Measurements from ENCODE around the gene PCDHA8.
"Not testable (repeated sequence)": the region's sequence is repeated elsewhere in the genome, so short reads cannot be mapped to it uniquely, and the experiment has no call there.

PCDHA8 gene

DNA sequence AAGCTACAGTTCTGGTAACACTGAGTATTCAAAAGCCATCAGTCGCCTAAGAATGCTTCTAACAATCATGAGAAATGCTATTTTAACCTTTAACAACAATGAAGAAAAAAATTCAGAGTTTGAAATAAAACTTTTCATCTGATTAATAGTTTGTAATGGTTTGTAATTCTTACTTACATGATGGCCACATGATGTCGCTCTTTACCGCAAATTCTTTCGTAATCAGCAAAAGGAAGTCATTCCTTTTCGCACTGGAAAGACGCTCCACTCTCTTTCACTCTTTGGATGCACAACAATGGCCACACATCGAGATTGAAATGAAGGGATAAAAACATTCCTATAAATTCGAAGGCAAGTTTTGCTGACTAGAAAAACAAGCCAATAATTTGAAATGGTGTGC is 7.0 kb upstream of the PCDHA8 start, which contains the start of gene PCDHA7:
Gene PCDHA7 (plus strand): TSS at position 277 of the 400 bp plus-strand sequence. CDS start 115 bp downstream, at position 392.
- Histone ChIP-seq H3K9me3 (ENCODE audit: control insufficient read depth, insufficient read depth, low read length) (no peaks in the 10 kb centered on the region), H3K36me3 (ENCODE audit: control insufficient read depth, insufficient read depth, low read length) (peaks cover 4% of the 10 kb centered on the region), H3K4me3 (ENCODE audit: low read depth, low read length) (peak within 1 kb of the TSS; percentile 32), H3K27me3 (ENCODE audit: control insufficient read depth, insufficient read depth, low read length) (no peaks in the 10 kb centered on the region), H3K9ac (ENCODE audit: low read depth, low read length) (no peak within 1 kb of the TSS), H3K4me1 (ENCODE audit: control insufficient read depth, insufficient read depth, low read length) (no peaks in the 10 kb centered on the region)

DNA sequence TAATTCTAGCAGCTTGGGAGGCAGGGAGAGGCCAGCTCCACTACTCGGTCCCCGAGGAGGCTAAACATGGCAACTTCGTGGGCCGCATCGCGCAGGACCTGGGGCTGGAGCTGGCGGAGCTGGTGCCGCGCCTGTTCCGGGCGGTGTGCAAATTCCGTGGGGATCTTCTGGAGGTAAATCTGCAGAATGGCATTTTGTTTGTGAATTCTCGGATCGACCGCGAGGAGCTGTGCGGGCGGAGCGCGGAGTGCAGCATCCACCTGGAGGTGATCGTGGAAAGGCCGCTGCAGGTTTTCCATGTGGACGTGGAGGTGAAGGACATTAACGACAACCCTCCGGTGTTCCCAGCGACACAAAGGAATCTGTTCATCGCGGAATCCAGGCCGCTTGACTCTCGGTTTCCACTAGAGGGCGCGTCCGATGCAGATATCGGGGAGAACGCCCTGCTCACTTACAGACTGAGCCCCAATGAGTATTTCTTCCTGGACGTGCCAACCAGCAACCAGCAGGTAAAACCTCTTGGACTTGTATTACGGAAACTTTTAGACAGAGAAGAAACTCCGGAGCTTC is 6.5 kb upstream of the PCDHA8 start:
- H3K4me1 ChIP-seq (ENCODE audit: control insufficient read depth, insufficient read depth, low read length); H3K9me3 ChIP-seq (ENCODE audit: control insufficient read depth, insufficient read depth, low read length); H3K27me3 ChIP-seq (ENCODE audit: control insufficient read depth, insufficient read depth, low read length); H3K36me3 ChIP-seq (ENCODE audit: control insufficient read depth, insufficient read depth, low read length); H3K9ac ChIP-seq (ENCODE audit: low read depth, low read length): not testable (repeated sequence)
- peak overlapping the region; percentile 32 for H3K4me3 ChIP-seq (ENCODE audit: low read depth, low read length)

DNA sequence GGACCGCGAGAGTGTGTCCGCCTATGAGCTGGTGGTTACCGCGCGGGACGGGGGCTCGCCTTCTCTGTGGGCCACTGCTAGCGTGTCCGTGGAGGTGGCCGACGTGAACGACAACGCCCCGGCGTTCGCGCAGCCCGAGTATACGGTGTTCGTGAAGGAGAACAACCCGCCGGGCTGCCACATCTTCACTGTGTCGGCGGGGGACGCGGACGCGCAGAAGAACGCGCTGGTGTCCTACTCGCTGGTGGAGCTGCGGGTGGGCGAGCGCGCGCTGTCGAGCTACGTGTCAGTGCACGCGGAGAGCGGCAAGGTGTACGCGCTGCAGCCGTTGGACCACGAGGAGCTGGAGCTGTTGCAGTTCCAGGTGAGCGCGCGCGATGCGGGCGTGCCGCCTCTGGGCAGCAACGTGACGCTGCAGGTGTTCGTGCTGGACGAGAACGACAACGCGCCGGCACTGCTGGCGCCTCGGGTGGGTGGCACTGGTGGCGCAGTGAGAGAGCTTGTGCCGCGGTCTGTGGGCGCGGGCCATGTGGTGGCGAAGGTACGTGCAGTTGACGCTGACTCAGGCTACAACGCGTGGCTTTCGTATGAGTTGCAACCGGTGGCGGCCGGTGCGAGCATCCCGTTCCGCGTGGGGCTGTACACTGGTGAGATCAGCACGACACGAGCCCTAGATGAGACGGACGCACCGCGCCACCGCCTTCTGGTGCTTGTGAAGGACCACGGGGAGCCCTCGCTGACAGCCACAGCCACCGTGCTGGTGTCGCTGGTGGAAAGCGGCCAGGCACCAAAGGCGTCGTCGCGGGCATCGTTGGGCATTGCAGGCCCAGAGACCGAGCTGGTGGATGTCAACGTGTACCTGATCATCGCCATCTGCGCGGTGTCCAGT is 5.1 kb upstream of the PCDHA8 start:
- Histone ChIP-seq H3K9me3 (ENCODE audit: control insufficient read depth, insufficient read depth, low read length) (no peaks in the 10 kb centered on the region), H3K9ac (ENCODE audit: low read depth, low read length) (no peak overlapping the region), H3K4me3 (ENCODE audit: low read depth, low read length) (no peak overlapping the region), H3K27me3 (ENCODE audit: control insufficient read depth, insufficient read depth, low read length) (no peaks in the 10 kb centered on the region), H3K4me1 (ENCODE audit: control insufficient read depth, insufficient read depth, low read length) (no peaks in the 10 kb centered on the region), H3K36me3 (ENCODE audit: control insufficient read depth, insufficient read depth, low read length) (no peaks in the 10 kb centered on the region)

DNA sequence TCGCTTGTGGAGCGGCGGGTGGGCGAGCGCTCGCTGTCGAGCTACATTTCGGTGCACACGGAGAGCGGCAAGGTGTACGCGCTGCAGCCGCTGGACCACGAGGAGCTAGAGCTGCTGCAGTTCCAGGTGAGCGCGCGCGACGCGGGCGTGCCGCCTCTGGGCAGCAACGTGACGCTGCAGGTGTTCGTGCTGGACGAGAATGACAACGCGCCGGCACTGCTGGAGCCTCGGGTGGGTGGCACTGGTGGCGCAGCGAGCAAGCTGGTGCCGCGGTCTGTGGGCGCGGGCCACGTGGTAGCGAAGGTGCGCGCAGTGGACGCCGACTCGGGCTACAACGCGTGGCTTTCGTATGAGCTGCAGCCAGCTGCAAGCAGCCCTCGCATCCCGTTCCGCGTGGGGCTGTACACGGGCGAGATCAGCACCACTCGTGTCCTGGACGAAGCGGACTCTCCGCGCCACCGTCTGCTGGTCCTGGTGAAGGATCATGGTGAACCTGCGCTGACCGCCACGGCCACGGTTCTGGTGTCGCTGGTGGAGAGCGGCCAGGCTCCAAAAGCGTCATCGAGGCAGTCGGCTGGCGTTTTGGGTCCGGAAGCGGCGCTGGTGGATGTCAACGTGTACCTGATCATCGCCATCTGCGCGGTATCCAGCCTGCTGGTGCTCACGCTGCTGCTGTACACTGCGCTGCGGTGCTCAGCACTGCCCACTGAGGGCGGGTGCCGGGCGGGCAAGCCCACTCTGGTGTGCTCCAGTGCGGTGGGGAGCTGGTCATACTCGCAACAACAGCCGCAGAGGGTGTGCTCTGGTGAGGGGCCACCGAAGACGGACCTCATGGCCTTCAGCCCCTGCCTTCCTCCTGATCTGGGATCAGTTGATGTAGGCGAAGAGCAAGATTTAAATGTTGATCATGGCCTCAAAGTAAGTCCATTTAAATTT is 2.1 kb downstream of the PCDHA8 start:
- Histone ChIP-seq H3K36me3 (ENCODE audit: control insufficient read depth, insufficient read depth, low read length) (no peaks in the 10 kb centered on the region), H3K27me3 (ENCODE audit: control insufficient read depth, insufficient read depth, low read length) (no peaks in the 10 kb centered on the region), H3K9me3 (ENCODE audit: control insufficient read depth, insufficient read depth, low read length) (no peaks in the 10 kb centered on the region), H3K4me1 (ENCODE audit: control insufficient read depth, insufficient read depth, low read length) (no peaks in the 10 kb centered on the region), H3K4me3 (ENCODE audit: low read depth, low read length) (no peak overlapping the region), H3K9ac (ENCODE audit: low read depth, low read length) (no peak overlapping the region)

DNA sequence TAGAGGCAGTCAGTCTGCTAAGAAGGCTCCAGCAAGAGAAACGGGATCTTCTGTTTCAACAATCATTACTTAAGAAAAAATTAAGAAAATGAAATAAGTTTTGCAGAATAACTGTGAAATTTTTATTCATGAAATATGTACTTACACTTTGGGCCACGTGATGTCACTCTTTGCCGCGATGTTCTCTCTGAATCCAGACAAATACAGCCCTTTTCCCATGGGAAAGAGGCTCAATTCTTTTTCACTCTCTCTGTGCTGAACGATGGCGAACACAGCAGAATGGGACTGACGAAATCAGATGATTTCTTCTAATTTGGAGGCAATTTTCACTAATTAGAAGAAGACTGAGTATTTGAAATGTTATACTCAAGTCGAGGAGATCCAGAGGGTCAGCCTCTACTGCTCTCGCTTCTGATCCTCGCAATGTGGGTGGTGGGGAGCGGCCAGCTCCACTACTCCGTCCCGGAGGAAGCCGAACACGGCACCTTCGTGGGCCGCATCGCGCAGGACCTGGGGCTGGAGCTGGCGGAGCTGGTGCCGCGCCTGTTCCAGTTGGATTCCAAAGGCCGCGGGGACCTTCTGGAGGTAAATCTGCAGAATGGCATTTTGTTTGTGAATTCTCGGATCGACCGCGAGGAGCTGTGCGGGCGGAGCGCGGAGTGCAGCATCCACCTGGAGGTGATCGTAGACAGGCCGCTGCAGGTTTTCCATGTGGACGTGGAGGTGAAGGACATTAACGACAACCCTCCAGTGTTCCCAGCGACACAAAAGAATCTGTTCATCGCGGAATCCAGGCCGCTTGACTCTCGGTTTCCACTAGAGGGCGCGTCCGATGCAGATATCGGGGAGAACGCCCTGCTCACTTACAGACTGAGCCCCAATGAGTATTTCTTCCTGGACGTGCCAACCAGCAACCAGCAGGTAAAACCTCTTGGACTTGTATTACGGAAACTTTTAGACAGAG is 7.4 kb downstream of the PCDHA8 start, which contains the start of gene PCDHA9:
Gene PCDHA9 (plus strand): TSS at position 244 of the 964 bp plus-strand sequence. CDS start 114 bp downstream, at position 358.
- peak within 1 kb of the TSS; percentile 37 for H3K4me3 ChIP-seq (ENCODE audit: low read depth, low read length)
- H3K27me3 ChIP-seq (ENCODE audit: control insufficient read depth, insufficient read depth, low read length); H3K9ac ChIP-seq (ENCODE audit: low read depth, low read length); H3K36me3 ChIP-seq (ENCODE audit: control insufficient read depth, insufficient read depth, low read length); H3K9me3 ChIP-seq (ENCODE audit: control insufficient read depth, insufficient read depth, low read length); H3K4me1 ChIP-seq (ENCODE audit: control insufficient read depth, insufficient read depth, low read length): not testable (repeated sequence)

DNA sequence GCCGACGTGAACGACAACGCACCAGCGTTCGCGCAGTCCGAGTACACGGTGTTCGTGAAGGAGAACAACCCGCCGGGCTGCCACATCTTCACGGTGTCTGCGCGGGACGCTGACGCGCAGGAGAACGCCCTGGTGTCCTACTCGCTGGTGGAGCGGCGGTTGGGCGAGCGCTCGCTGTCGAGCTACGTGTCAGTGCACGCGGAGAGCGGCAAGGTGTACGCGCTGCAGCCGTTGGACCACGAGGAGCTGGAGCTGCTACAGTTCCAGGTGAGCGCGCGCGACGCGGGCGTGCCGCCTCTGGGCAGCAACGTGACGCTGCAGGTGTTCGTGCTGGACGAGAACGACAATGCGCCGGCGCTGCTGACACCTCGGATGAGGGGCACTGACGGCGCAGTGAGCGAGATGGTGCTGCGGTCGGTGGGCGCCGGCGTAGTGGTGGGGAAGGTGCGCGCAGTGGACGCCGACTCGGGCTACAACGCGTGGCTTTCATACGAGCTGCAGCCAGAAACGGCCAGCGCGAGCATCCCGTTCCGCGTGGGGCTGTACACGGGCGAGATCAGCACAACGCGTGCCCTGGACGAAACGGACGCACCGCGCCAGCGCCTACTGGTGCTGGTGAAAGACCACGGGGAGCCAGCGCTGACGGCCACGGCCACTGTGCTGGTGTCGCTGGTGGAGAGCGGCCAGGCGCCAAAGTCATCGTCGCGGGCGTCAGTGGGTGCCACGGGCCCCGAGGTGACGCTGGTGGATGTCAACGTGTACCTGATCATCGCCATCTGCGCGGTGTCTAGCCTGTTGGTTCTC is 9.0 kb downstream of the PCDHA8 start:
- H3K4me1 ChIP-seq (ENCODE audit: control insufficient read depth, insufficient read depth, low read length); H3K4me3 ChIP-seq (ENCODE audit: low read depth, low read length); H3K9ac ChIP-seq (ENCODE audit: low read depth, low read length): not testable (repeated sequence)

DNA sequence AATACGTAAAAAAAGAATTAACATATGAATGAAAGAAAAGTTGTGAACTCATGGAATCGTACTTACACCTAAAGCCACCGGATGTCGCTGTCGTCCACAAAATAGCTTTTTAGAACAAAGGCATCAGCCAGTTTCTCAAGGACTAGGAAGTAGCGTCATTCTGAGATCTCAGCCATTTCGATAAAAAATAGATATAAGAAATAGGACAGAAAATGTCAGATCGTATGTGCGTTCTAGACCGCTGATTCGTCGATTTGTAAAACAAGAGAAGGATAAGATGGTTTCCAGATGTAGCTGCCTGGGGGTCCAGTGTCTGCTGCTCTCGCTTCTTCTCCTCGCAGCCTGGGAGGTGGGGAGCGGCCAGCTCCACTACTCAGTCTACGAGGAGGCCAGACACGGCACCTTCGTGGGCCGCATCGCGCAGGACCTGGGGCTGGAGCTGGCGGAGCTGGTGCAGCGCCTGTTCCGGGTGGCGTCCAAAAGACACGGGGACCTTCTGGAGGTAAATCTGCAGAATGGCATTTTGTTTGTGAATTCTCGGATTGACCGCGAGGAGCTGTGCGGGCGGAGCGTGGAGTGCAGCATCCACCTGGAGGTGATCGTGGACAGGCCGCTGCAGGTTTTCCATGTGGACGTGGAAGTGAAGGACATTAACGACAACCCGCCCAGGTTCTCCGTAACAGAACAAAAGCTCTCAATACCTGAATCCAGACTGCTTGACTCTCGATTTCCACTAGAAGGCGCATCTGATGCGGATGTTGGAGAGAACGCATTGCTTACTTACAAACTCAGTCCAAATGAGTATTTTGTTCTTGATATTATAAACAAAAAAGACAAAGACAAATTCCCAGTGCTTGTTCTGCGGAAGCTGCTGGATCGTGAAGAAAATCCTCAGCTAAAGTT is 15.0 kb downstream of the PCDHA8 start, which contains the start of gene PCDHA10:
Gene PCDHA10 (plus strand): TSS at position 126 of the 903 bp plus-strand sequence. CDS start 152 bp downstream, at position 278.
- Histone ChIP-seq H3K4me3 (ENCODE audit: low read depth, low read length) (peak within 1 kb of the TSS; percentile 92), H3K4me1 (ENCODE audit: control insufficient read depth, insufficient read depth, low read length) (no peaks in the 10 kb centered on the region), H3K27me3 (ENCODE audit: control insufficient read depth, insufficient read depth, low read length) (no peaks in the 10 kb centered on the region), H3K36me3 (ENCODE audit: control insufficient read depth, insufficient read depth, low read length) (peaks cover 4% of the 10 kb centered on the region), H3K9ac (ENCODE audit: low read depth, low read length) (peak within 1 kb of the TSS; percentile 57), H3K9me3 (ENCODE audit: control insufficient read depth, insufficient read depth, low read length) (no peaks in the 10 kb centered on the region)

More for the DNA sequence above, 9.0 kb downstream of the PCDHA8 start:
- H3K27me3 ChIP-seq (ENCODE audit: control insufficient read depth, insufficient read depth, low read length); H3K36me3 ChIP-seq (ENCODE audit: control insufficient read depth, insufficient read depth, low read length); H3K9me3 ChIP-seq (ENCODE audit: control insufficient read depth, insufficient read depth, low read length): not testable (repeated sequence)

DNA sequence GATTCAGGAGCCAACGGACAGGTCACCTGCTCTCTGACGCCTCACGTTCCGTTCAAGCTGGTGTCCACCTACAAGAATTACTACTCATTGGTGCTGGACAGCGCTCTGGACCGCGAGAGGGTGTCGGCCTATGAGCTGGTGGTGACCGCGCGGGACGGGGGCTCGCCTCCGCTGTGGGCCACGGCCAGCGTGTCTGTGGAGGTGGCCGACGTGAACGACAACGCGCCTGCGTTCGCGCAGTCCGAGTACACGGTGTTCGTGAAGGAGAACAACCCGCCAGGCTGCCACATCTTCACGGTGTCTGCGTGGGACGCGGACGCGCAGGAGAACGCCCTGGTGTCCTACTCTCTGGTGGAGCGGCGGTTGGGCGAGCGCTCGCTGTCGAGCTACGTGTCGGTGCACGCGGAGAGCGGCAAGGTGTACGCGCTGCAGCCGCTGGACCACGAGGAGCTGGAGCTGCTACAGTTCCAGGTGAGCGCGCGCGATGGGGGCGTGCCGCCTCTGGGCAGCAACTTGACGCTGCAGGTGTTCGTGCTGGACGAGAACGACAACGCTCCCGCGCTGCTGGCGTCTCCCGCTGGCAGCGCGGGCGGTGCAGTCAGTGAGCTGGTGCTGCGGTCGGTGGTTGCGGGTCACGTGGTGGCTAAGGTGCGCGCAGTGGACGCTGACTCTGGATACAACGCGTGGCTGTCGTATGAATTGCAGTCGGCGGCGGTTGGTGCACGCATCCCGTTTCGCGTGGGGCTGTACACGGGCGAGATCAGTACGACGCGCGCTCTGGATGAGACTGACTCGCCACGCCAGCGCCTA is 16.4 kb downstream of the PCDHA8 start:
- Histone ChIP-seq H3K36me3 (ENCODE audit: control insufficient read depth, insufficient read depth, low read length) (peaks cover 4% of the 10 kb centered on the region), H3K9me3 (ENCODE audit: control insufficient read depth, insufficient read depth, low read length) (no peaks in the 10 kb centered on the region), H3K4me3 (ENCODE audit: low read depth, low read length) (no peak overlapping the region), H3K9ac (ENCODE audit: low read depth, low read length) (no peak overlapping the region), H3K4me1 (ENCODE audit: control insufficient read depth, insufficient read depth, low read length) (no peaks in the 10 kb centered on the region), H3K27me3 (ENCODE audit: control insufficient read depth, insufficient read depth, low read length) (no peaks in the 10 kb centered on the region)

DNA sequence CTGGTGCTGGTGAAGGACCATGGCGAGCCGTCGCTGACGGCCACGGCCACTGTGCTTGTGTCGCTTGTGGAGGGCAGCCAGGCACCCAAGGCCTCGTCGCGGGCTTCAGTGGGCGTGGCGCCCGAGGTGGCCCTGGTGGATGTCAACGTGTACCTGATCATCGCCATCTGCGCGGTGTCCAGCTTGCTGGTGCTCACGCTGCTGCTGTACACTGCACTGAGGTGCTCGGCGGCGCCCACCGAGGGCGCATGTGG is 16.9 kb downstream of the PCDHA8 start:
- Histone ChIP-seq H3K36me3 (ENCODE audit: control insufficient read depth, insufficient read depth, low read length) (peaks cover 8% of the 10 kb centered on the region), H3K4me1 (ENCODE audit: control insufficient read depth, insufficient read depth, low read length) (no peaks in the 10 kb centered on the region), H3K27me3 (ENCODE audit: control insufficient read depth, insufficient read depth, low read length) (no peaks in the 10 kb centered on the region), H3K4me3 (ENCODE audit: low read depth, low read length) (peak overlapping the region; percentile 13), H3K9me3 (ENCODE audit: control insufficient read depth, insufficient read depth, low read length) (no peaks in the 10 kb centered on the region), H3K9ac (ENCODE audit: low read depth, low read length) (no peak overlapping the region)

Measured in iPS-15b (cell line).